Cortex of kidney (tissue), 1 donor: Measurements from ENCODE around the gene KRTAP20-2.

Experiments used
- DNase-seq: peaks from one replicate; lab custom pipeline; 2025; lab: John Stamatoyannopoulos, UW

The KRTAP20-2 gene

DNA sequence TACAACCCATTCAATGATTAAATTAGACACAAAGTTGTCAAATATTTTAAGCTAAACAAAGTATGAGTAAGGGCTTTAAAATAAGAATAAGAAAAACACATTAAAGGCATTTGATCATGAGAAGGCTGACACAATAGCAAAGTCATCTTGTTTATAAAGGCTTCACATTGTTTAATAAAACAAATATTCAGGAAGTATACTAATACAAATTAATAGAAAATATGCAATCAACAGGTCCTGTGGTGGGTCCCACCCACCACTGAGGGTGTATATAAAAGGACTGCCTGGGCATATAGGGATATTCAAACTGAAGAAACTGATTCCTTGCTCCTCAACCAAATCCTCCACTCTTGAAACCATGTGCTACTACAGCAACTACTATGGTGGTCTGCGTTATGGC, at the start of gene KRTAP20-2:
Gene KRTAP20-2 (plus strand): TSS at position 301 of the 400 bp plus-strand sequence. CDS start 58 bp downstream, at position 359.
- no peak for DNase-seq

DNA sequence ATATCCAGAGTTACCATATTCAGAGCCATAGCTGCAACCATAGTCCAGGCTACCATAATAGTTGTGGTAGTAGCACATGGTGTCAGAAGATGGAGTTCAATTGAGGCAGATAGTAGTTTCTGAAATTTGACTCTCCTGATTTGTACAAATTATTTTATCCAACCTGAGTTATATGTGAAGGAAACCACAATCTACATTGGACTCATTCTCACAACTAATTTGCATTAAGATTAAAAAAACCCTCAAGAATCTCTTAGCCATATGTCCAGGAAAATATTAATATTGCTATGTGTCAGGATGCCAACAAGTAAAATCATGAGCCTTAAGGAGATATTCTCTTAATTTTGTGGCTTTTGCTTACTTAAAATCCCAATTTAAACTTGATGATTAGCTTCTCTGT, 44.7 kb upstream of the KRTAP20-2 start, which contains the start of gene KRTAP22-2:
Gene KRTAP22-2 (minus strand): TSS at position 101 of the 400 bp plus-strand sequence.
- DNase-seq: no peak

DNA sequence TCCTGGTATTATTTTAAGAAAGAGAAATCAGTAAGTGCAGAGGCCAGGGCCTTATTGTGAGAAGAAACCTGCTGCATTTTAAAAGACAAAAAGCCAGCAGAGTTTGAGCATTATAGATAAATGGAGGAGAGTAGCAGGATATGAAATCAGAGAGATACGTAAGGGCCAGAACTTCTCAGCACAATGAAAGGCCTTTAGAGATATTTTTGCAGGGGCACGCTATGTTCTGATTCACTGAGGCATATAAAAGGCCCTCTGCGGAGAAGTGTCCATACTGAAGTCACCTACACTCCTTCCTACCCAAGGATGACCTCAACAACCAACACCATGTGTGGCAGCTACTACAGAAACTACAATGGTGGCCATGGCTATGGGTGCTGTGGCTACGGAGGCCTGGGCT, 42.9 kb upstream of the KRTAP20-2 start, which contains the start of gene KRTAP6-3:
Gene KRTAP6-3 (plus strand): TSS at position 301 of the 400 bp plus-strand sequence. CDS start 6 bp downstream, at position 307.
- no peak for DNase-seq

DNA sequence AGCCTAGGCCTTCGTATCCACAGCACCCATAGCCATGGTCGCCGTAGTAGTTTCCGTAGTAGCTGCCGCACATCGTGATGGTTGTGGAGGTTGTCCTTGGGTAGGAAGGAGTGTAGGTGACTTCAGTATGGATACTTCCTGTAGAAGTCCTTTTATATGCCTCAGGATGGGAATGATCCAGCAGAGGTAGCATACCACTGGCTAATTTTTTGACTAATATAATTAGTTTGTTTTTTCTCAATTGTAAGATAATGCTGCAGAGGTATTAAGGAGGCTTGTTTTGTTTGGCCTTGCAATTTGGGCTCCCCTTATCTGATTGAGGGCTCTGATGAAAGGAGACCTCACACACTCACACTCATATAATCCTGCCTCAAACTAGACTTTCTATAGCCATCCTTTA, 36.2 kb upstream of the KRTAP20-2 start, which contains the start of gene KRTAP6-2:
Gene KRTAP6-2 (minus strand): TSS at position 101 of the 400 bp plus-strand sequence. CDS start 28 bp downstream, at position 73.
- no peak for DNase-seq

DNA sequence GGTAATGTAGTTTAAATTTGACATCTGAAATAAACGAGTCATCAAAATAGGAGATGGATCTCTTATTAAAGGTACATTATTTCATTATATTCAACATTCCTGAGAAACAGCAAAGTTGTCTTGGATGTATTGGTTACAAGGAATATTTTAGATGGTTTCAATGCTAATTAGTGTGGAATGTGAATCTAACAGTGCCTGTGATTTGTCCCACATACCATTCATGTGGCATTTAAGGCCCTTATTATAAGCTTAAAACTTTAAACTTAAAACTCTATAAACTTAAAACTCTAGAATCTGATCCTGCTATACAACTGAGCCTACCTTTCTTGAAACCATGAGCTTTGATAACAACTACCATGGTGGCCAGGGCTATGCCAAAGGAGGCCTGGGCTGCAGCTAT, 34.2 kb upstream of the KRTAP20-2 start, which contains the start of gene KRTAP22-1:
Gene KRTAP22-1 (plus strand): TSS at position 301 of the 400 bp plus-strand sequence.
- DNase-seq: no peak

DNA sequence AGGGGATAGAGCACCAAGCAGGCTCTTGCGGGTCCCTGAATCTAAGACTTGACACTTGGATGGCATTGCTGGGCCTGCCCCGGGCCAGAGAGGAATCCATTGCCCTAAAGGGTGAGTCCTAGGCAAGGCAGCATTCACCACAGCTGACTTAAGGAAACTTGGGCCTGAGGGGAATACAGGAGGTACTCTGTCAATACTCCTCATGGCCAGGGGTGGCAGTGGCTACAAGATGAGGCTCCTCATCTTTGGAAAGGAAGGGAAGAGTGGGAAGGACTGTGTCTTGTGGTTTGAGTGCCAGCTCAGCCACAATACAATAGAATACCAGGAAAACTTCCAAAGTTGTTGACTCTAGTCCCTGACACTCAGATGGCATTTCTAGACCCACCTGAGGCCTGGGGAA, 29.0 kb upstream of the KRTAP20-2 start:
- no peak for DNase-seq

DNA sequence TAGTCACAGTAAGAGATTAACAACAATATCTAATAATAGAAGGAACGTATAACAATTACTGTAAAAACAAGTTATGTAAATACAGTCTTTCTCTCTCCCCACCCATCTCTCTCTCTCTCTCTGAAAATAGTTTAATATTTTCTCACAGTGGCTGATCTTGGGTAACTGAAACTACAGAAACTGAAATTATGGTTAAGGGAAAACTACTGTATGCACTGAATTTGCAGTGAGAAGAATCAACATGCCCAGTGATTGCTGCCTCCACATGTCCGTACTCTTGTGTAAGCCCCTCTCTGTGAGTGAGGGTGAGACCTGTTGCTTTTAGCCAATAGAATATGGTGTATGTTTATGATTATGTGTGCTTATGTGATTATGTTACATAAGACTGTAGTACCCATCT, 22.9 kb upstream of the KRTAP20-2 start:
- DNase-seq: no peak

DNA sequence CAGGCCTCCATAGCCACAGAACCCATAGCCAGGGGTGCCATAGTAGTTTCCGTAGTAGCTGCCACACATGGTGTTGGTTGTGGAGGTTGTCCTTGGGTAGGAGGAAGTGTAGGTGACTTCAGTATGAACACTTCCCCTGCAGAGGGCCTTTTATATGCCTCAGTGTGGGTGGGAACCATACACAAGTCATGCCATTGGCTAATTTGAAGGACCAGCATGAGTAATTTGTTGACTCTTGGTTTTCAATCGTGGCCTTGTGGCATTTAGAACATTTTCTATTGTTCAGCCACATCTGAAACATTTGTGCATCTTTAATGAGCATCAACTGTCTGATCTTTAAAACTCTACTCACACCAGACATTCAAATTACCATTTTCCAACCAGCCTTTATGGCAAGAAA, 21.2 kb upstream of the KRTAP20-2 start, which contains the start of gene KRTAP6-1:
Gene KRTAP6-1 (minus strand): TSS at position 95 of the 400 bp plus-strand sequence. CDS start 26 bp downstream, at position 69.
- DNase-seq: no peak

DNA sequence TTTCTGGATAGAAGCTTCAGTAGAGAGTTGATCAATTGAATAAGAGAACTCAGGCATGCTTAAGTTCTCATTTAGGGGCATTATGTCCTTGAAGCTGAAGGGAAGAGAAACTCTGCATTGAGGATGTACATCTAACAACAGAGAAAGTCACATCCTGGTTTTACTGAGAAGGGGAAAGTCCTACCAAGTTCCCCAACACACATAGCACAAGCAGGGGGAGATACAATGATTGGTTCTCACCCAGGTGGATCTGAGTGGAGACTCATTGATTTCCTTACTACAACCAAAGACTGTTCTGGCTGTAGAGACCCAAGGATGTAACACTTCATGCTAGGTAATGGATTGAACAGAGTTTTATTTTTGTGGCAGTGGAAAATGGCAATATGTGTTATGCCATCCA, 19.8 kb upstream of the KRTAP20-2 start:
- no peak for DNase-seq

DNA sequence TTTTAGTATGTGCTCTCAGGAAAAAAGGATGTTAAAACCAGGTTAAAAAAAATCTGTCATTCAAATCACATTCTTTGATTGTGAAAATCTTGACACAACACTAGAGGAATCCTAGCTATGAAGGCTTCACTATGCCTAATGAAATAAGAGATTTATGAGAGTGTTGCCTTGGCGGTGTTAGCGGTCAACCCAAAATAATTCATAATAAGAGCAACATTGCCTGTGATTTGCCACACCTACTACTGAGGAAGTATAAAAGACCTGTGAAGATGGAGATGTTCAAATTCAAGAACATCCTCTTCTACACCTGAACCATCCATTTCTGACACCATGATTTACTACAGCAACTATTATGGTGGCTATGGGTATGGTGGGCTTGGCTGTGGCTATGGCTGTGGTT, 18.9 kb upstream of the KRTAP20-2 start, which contains the start of gene KRTAP20-1:
Gene KRTAP20-1 (plus strand): TSS at position 301 of the 400 bp plus-strand sequence. CDS start 30 bp downstream, at position 331.
- DNase-seq: no peak

DNA sequence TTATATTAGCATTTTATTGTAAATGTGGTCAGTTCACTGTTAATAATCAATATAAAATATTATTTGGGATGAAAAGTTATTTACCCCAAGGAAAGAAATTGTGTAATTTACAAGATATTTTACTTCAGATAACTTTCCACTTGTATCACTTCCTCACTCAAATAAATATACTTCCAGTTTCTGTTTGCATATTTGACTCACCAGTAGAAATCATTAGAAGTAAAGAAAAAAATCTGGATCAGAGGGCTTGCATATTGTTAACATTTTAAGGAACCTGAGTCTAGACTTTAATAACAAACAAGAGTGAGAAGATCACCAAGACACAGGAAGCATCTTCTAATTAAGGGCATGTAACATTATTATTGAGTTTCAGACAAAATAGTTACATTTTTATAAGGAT, 14.9 kb upstream of the KRTAP20-2 start:
- no peak for DNase-seq

DNA sequence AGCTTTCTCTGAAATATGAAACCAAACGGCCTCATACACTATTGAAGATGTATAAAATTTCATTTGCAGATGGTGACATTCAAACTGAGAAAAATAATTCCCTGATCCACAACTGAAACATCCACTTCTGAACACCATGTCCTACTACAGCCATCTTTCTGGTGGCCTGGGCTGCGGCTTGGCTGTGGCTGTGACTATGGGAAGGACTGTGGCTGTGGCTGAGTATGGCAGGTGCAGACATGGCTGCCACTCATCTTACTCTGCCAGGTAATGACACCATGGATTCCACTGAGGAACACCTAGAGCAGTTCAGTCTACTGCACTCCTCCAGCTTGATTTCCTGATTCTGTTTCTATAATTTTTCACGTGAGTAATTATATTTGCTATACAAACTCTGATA, 14.5 kb upstream of the KRTAP20-2 start, which contains the start of gene KRTAP20-4:
Gene KRTAP20-4 (plus strand): TSS at position 106 of the 400 bp plus-strand sequence.
- DNase-seq: no peak

DNA sequence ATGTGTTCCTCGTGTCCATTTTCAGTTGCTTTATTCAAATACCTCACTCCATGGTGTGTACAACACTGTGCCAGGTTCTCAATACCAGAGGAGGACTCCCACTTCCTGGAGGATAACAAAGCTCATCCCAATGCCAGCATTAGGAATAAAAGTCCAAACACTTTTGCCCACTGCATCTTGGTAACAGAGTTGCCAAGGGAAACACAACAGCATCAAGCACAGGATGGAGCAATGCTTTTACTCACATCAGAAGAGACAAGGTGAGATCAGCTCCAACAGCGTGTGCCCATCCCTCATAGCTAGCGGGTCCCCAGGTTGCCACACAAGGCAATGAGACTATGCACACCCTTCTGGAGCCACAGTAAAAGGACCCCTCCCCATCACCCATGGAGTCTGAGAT, 11.6 kb upstream of the KRTAP20-2 start:
- no peak for DNase-seq

DNA sequence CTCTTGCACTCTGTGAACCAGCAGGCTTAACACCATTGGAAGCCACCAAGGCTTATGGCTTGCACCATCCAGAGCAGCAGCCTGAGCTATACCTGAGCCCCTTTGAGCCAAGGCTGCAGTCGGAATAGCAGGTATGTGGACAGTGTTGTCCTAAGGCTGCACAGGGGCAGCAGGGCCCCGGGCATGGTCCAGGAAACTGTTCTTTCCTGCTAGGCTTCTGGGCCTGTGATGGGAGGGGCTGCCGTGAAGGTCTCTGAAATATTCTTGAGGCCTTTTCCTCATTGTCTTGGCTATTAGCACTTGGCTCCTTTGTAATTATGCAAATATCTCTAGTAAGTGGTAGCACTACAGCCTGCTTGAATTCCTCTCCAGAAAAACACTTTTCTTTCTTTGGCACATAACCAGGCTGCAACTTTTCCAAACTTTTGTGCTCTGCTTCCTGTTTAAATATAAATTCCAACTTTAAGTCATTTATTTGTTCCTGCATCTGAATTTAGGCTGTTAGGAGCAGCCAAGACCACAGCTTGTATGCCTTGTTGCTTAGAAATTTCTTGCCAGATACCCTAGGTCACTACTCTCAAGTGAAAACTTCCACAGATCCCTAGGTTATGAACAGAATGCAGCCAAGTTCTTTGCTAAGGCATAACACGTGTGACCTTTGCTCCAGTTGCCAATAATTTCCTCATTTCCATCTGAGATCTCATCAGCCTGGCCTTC, 9.4 kb upstream of the KRTAP20-2 start:
- DNase-seq: no peak

DNA sequence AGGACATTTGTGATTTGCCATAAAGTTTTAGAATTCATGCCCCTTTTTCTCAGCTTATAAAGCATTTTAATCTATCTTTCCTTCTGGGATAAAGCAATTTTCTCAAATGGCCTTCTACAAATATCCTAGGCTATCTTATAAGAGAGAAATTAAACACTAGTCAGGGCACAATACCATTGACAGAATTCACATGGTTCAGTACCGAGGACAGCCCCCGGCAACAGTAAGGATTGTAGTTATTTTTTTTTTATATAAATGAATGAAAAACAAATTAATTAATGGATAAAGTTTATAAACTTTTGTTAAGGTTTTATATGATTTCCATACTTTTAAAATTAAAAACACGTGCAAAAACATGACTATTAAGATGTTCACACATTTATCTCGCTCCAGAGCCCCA, 6.9 kb upstream of the KRTAP20-2 start:
- DNase-seq: no peak

DNA sequence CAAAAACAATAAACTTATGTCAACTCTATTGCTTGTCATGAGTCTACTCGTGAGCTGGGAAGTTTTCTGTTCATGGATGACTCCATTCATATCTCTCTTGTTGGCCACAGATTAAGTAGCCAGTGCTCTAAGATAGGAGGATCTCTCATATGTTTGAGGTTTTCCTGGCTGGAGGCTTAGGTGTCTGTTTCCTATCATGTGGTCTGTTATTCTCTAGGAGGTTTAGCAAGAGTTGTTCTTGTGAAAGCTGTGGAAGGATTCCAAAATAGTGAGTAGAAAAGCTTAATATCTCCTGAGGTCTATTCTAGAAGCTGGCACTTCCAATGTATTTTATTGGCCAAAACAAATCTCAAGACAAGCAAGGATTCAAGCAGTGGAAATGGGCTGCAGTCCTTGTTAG, 5.8 kb upstream of the KRTAP20-2 start:
- no peak for DNase-seq

DNA sequence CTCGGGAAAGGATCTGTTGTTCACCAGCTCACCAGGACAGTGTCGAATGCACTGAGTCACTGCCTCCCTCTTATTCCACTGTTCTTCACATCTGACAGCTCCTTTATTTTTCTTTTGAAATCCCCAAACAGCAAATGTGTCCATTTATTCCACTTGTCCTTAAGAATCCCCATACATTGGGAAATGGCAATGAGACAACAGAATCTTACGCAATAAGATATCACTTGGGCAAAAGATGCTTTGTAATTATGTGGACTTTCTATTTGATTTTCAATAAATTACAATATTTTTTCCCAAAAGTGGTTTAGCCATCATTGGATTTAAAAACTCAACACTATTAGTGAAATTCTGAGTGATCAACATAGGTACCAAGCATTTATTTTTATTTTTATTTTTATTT, 3.7 kb downstream of the KRTAP20-2 start:
- no peak for DNase-seq

DNA sequence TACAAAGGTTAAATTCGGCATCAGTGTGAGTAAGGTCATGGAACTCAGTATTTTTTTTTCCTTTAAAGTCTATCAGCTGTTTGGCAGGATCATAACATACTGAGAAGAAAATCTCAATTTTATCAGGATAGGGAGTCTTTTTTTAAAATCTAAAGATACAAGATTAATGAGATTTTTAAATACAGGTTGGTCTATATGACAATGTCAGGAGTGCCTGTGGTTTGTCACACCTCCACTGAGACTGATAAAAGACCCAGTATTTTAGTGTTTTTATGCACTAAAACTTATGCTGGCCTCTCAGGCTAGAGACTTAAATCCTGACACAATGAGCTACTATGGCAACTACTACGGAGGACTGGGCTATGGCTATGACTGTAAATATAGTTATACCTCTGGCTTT, 7.6 kb downstream of the KRTAP20-2 start, which contains the start of gene KRTAP20-3:
Gene KRTAP20-3 (plus strand): TSS at position 301 of the 400 bp plus-strand sequence.
- DNase-seq: no peak

DNA sequence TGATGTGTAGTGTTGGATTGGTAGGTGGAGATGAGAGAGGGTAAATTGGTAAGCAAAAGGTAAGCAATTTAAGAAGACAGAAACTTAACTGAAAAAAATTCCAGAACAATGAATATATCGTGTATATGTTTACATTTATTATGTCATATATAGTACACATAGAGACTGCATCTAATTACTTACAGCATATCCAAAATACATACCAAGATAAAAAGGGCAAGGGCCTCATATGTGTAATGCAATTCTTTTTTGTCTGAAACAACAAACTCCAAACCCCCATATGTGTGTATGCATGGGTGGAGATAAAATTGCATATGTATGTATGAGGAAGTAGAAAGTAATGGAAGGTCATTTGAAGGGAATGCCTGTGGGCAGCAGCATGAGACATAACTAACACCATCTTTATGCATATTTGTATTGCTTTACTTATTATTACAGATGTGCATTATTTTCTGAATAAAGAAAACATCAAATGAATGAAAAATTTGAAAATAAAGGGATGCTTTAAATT, 12.0 kb downstream of the KRTAP20-2 start:
- DNase-seq: no peak

DNA sequence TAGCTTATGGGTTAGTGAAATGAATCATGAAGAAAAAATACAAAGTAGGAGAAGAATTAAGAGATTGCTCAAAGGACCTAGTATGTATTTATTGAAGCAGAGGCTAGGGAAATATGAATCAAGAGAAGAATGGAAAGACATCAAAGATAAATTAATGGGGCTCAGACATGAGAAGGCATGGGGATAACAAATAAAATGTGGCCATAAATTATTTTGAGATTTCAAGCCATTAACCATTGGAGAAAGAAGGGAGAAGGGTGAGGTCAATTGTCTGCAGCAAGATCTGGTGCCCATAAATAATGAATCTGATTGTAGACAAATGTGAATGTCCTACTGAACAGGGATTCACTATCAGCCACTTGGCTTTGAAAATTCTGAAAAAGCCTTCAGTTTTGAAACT, 17.9 kb downstream of the KRTAP20-2 start:
- no peak for DNase-seq

DNA sequence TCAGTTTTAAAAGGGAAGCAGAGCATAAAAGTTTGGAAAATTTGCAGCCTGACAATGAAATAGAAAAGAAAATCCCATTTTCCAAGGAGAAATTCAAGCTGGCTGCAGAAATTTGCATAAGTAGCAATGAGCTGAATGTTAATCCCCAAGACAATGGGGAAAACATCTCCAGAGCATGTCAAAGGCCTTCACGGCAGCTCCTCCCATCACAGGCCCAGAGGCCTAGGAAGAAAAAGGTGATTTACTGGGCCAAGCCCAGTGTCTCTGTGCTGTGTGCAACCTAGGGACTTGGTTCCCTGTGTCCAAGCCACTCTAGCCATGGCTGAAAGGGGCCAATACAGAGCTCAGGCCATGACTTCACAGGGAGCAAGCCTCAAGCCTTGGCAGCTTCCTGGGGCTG, 33.8 kb downstream of the KRTAP20-2 start:
- DNase-seq: no peak

DNA sequence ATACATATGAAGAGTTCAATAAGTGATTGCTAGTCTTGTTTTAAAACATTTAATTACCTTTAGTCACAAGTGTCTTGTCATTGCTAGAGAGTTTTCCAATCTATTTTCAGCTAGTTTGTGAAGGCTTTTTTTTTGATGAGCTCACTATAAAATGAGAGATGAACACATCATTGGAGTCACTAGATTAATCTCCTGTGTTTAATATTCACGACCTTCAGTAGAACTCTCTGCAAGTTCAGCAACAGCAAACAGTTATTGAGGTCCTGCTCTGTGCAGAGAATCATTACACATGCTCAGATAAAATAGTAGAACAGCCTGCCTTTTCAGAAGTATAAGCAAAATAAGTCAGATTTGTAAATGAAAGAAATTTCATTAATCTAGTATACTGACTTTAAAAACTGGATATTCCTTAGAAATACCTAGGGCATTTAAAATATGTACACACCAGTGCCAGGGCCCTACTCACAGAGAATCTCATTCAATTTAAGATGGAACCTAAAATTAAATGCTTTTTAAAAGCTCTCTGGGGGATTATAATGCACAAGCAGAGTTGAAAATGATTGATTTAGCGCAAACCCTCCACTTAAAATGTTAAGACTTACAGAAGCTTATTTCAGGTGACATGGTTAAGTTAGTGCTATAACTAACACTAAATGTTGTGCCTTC, 38.1 kb downstream of the KRTAP20-2 start:
- no peak for DNase-seq
